ENCODE results near the gene GET4. TPM values are rescaled to one million over a fixed set of nuclear protein-coding genes. Genes with fewer than 3 reads are reported as not detected.
A peak's percentile ranks its signal among the peaks of the same experiment; 100 is the strongest.

GET4 gene
- total RNA-seq, 2 donors from 2014 or later, result 34.8 to 42.2 TPM

GRCh38 chr7:860149-860548 lies 16.2 kb upstream of the GET4 start:
- ATAC-seq (no peak), DNase-seq (no peak)
- Histone ChIP-seq H3K36me3 (replicated peaks in 1 of 2; ENCODE audit: insufficient read depth in 1 of 2, low read depth in 2 of 2) (peaks cover 9 to 29% of the 10 kb centered on the region in 2 donors), H3K4me1 (peaks cover 6% of the 10 kb centered on the region), H3K27ac (no peak overlapping the region), H3K4me3 (no peak overlapping the region), H3K9me3 (no peaks in the 10 kb centered on the region), H3K27me3 (no peaks in the 10 kb centered on the region)
- intact Hi-C loops (cut with DNase I), result loop anchor here (5.0 kb wide), 1 partner anchor 68 kb away; no protein-coding TSS in a partner anchor
- TF ChIP-seq CTCF (IDR thresholded peaks at IDR 0.05), result no peak
- TF ChIP-seq POLR2A (IDR thresholded peaks at IDR 0.05), result no peak
- WGBS, 2 donors, result 96% methylated on average over 21 of the region's 21 CpGs

DNA sequence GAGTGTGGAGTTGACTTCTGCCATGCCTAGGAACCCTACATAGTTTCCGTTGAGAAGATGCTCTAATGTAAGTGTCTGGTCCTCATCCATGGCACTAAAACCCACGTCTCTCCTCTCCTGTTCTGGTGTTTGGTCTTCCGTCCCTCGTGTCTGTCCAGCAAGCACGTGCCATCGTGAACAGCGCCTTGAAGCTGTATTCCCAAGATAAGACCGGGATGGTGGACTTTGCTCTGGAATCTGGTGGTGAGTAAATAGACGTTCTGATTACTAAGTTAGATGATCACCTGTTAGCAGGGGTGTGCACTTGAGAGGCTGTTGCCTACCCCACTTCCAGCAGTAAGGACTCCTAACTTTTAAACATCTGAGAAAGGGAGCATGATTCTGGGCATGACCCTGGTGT lies 15.1 kb upstream of the GET4 start:
- no peaks in the 10 kb centered on the region for H3K27me3 ChIP-seq
- no peaks in the 10 kb centered on the region for H3K9me3 ChIP-seq
- H3K4me3 ChIP-seq, result no peak overlapping the region
- no peak for TF ChIP-seq CTCF (IDR thresholded peaks at IDR 0.05)
- no peak for TF ChIP-seq POLR2A (IDR thresholded peaks at IDR 0.05)
- DNase-seq (no peak), ATAC-seq (peak; percentile 47)
- H3K36me3 ChIP-seq (replicated peaks in 1 of 2; ENCODE audit: insufficient read depth in 1 of 2, low read depth in 2 of 2), result peaks cover 9 to 31% of the 10 kb centered on the region in 2 donors
- no peak overlapping the region for H3K27ac ChIP-seq
- H3K4me1 ChIP-seq, result peaks cover 6% of the 10 kb centered on the region
- WGBS, 2 donors, result 50 to 64% methylated on average over 8 to 9 of the region's 9 CpGs
- intact Hi-C loops (cut with DNase I), result loop anchor here (5.0 kb wide), 1 partner anchor 69 kb away; no protein-coding TSS in a partner anchor

GRCh38 chr7:862157-862556 lies 14.2 kb upstream of the GET4 start:
- H3K4me3 ChIP-seq, result no peak overlapping the region
- H3K27me3 ChIP-seq, result no peaks in the 10 kb centered on the region
- TF ChIP-seq POLR2A (IDR thresholded peaks at IDR 0.05) (no peak), CTCF (IDR thresholded peaks at IDR 0.05) (no peak)
- DNase-seq, result no peak
- WGBS, 2 donors, result 94 to 95% methylated on average over 6 of the region's 6 CpGs
- H3K4me1 ChIP-seq, result peaks cover 6% of the 10 kb centered on the region
- ATAC-seq, result no peak
- peaks cover 9 to 31% of the 10 kb centered on the region in 2 donors for H3K36me3 ChIP-seq (replicated peaks in 1 of 2; ENCODE audit: insufficient read depth in 1 of 2, low read depth in 2 of 2)
- no peak overlapping the region for H3K27ac ChIP-seq
- H3K9me3 ChIP-seq, result no peaks in the 10 kb centered on the region
- intact Hi-C loops (cut with DNase I), result loop anchor here (5.0 kb wide), 1 partner anchor 70 kb away; no protein-coding TSS in a partner anchor

- 92 to 95% methylated on average over 16 of the region's 16 CpGs for WGBS, 2 donors
- TF ChIP-seq CTCF (IDR thresholded peaks at IDR 0.05) (no peak), POLR2A (IDR thresholded peaks at IDR 0.05) (no peak)
- H3K4me1 ChIP-seq, result peaks cover 6% of the 10 kb centered on the region
- no peak overlapping the region for H3K4me3 ChIP-seq
- ATAC-seq, result no peak
- DNase-seq, result no peak
- no peaks in the 10 kb centered on the region for H3K27me3 ChIP-seq
- intact Hi-C loops (cut with DNase I), result loop anchor here (5.0 kb wide), 1 partner anchor 71 kb away; no protein-coding TSS in a partner anchor
- H3K36me3 ChIP-seq (replicated peaks in 1 of 2; ENCODE audit: insufficient read depth in 1 of 2, low read depth in 2 of 2), result peaks cover 9 to 30% of the 10 kb centered on the region in 2 donors
- H3K27ac ChIP-seq, result no peak overlapping the region
- no peaks in the 10 kb centered on the region for H3K9me3 ChIP-seq
Measured at GRCh38 chr7:863106-863505, 13.2 kb upstream of the GET4 start.

GRCh38 chr7:865921-866320 lies 10.4 kb upstream of the GET4 start:
- H3K4me1 ChIP-seq, result peaks cover 4% of the 10 kb centered on the region

More at GRCh38 chr7:865921-866320, 10.4 kb upstream of the GET4 start:
- intact Hi-C loops (cut with DNase I), result no loop called here
- TF ChIP-seq POLR2A (IDR thresholded peaks at IDR 0.05) (no peak), CTCF (IDR thresholded peaks at IDR 0.05) (no peak)
- Histone ChIP-seq H3K36me3 (replicated peaks in 1 of 2; ENCODE audit: insufficient read depth in 1 of 2, low read depth in 2 of 2) (peaks cover 9 to 25% of the 10 kb centered on the region in 2 donors), H3K4me3 (no peak overlapping the region), H3K27ac (no peak overlapping the region), H3K27me3 (no peaks in the 10 kb centered on the region), H3K9me3 (no peaks in the 10 kb centered on the region)
- ATAC-seq (no peak), DNase-seq (no peak)
- WGBS, 2 donors, result 92 to 94% methylated on average over 10 to 23 of the region's 25 CpGs

All from body of pancreas (tissue), 4 donors.